HG03064 (cell line): ENCODE measurements around the gene FUT8.

ENCODE experiments used
- ATAC-seq: cut with Tn5 transposase; IDR thresholded peaks from one replicate; pipeline ENCODE4 v1.9.1; 2021; ENCODE audit warnings: low read depth; ENCODE audit not compliant: unreplicated experiment

The FUT8 gene

DNA sequence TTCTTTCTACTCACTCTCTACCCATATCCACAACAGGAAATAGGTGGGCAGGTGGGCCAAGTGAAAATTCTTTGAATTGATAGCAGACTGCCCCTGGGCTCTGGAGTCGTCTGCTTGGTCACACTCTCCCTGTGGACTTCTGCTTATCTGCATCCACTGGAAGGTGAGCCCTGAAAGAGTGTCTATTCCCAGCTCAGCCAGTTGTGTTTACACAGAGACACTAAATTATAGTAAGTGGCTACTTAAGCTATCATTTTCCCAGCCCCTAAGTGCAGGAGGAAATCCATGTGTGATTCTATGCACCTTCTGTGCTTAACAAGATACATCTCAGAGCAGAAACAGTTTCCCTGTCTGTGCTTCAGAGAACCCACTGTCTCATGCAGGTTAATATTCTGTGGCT is 338.4 kb downstream of the FUT8 start:
- ATAC-seq = no peak

GRCh38 chr14:65751510-65751909 is 339.0 kb downstream of the FUT8 start:
- ATAC-seq = no peak

DNA sequence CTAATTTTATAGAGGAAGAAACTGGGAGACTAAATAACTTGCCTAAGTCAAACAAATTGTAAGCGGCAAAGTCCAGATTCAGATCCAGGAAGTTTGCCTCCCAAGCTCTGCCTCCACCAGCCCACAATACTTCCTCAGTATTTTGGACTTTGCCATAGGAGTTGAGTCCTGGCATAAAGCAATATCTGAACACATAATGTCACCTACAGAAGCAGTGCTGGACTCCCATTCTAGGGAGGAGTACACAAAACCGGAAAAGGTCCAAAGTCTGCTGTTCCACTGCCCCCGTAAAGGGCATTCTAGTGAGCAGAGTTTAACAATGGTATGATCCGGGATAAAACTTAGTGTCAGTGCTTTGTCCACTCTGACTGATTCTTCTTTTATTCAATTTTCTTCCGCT is 340.5 kb downstream of the FUT8 start:
- ATAC-seq = no peak

GRCh38 chr14:65755331-65755730 is 342.8 kb downstream of the FUT8 start:
- ATAC-seq = no peak

DNA sequence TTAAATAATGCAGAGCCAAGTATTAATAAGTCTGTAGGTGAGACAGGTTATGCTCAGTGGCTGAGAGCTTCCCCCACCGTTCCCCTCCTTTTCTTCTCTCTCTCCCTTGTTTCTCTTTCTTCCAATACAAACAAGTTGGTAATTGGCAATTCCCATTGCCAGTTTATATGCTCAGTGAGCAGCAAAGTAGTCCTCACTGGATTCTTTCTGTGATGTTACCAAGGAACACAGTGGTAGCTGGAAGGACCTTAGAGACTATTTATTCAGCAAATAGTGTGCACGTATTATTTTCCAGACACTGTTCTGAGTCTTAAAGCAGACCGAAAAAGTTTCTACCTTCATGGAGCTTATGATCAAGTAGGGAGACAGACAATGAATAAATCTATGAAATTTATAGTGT is 344.4 kb downstream of the FUT8 start:
- no peak for ATAC-seq

DNA sequence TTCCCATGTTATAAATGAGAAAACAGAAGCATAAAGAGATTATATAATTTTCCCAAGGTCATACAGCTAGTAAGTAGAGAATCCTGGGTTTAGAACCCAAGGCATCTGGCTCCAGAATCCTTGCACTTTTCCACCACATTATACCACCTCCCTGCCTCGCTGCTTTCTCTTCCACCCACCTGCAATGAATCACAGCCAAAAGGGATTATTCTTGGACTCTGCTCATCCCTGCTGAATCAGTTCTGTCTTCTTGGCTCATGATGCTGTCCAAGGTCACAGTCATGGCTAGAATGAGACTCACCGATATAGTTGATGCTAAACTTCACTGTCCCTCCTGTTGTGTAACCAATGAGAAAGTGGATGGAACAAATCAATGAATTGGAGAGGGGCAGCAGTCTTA is 356.6 kb downstream of the FUT8 start:
- no peak for ATAC-seq

DNA sequence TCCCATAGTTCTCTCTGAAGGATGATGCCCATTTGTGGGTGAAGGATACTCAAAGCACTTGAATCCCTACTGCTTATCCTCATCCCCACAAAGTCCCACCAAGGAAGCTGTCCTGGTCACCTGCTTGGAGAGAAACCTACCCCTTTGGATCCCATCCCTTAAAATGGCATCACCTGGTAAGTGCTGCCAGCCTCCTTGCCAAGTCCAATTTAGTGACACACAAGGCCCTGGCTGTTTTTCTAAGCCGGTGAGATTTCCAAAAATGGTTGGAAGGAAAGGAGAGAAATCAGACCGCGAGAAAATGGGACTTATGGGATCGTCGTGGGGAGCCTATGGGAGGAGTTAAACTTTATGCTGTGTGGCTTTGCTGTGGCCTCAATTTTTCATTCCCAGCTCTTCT is 358.2 kb downstream of the FUT8 start:
- ATAC-seq = no peak

DNA sequence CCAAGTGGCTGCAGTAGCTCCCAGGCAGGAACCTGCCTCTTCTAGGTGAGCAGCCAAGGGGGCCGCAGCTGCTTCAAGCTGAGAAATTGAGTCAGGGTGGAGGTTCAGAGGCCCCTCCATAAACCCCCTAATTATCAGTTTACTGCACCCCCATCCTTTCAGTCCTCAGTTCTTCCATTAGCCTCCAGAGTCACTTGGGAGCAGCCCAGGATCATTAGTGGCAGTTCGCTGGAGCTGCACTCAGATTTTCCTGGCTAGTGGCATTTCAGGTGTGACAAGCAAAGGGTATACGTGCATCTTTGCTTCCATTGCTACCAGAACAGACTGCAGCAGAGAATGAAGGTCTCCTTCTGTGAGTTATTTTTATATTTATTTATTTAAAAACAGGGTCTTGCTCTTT is 358.7 kb downstream of the FUT8 start:
- no peak for ATAC-seq

DNA sequence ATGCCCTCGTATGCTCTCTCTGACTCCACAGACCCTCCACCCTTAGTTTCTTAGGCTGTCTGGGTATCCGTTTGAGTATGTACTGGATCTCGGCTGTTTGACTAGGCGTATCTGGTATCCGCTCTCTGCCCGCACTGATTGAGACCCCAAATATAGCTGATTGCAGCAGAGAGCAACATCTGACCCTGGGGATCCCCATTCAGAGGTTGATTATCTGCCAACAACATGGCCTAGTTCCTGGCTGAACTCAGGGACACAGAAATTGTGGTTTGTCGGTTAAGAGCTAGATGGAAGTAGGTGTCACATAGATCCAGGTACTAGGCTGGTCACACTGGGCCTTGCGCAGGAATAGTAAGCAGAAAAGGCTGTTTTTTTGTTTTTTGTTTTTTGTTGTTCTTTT is 359.9 kb downstream of the FUT8 start:
- no peak for ATAC-seq

DNA sequence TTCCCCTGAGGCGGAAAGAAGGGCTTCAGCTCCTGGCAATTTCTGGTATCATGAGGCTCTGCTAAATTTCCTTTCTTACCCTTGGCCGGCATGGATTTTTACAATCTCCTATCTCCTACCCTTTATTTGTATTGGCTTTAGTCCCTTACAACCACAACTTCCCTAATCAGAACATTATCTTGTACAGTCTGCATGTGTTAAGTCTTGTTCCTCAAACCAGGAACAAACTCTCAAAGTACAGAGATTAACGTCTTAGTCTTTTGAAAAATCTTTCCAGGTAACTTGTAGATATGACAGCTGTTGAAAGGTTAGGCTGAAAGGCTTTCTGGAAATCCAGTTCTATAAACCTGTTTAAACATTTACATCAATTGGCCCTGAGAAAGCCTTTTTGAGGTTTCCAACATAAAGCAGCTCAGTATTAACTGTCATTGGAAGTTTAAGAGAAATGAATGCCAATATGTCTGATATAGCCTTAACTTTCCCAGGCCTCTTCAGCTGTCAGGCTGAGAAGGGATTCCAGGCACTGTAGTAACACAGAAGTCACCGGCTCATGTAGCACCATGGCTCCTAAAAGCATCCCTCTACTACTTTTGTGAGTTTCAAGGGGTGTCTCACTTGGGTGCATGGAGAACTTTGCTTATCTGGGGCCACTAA is 360.5 kb downstream of the FUT8 start:
- no peak for ATAC-seq

GRCh38 chr14:65774041-65774440 is 361.5 kb downstream of the FUT8 start:
- no peak for ATAC-seq

GRCh38 chr14:65776193-65776852 is 363.8 kb downstream of the FUT8 start:
- no peak for ATAC-seq

- ATAC-seq = no peak
These were observed 368.0 kb downstream of the FUT8 start for GRCh38 chr14:65780566-65780965.

GRCh38 chr14:65783101-65783500 is 370.6 kb downstream of the FUT8 start:
- ATAC-seq = no peak

DNA sequence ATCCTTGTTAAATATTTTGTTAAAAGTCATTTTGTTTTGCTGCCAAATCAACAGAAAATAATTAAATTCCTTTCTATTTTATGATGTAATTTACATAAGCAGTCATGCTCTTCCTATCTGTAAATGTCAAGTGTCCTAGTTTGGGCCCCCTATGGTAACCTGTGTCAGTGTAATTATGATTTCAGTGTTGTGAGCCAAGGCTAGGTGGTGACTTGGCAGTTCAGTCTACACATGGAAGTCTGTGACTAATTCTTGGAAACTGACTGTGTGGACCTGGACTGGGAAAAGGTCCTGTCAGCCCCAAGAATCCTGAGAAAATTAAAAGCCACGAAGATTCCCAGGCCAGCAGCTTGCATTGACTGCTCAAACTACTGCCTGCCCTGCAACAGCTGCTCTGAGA is 371.0 kb downstream of the FUT8 start:
- no peak for ATAC-seq

- no peak for ATAC-seq
These were observed 372.0 kb downstream of the FUT8 start for GRCh38 chr14:65784574-65784973.

GRCh38 chr14:65787461-65787860 is 374.9 kb downstream of the FUT8 start:
- ATAC-seq = no peak

GRCh38 chr14:65788876-65789275 is 376.3 kb downstream of the FUT8 start:
- ATAC-seq = no peak

DNA sequence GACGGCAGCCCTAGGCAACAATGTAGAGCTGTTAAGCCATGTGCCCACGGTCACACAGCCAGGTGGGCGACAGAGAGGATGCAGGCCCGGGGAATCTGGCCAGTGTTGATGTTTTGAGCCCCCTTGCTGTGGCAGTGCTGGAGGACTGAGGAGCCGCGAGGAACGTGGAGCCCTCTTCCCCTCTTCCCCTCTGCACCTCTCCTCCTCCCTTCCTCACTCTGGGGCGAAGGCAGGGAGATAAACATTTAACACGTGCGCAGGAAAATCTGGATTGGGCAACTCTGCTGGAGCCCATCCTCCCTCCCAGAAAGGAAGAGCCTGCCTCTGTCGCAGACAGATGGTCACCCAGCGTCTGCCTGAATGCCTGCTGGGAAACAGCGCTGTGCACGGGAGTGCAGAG is 376.8 kb downstream of the FUT8 start:
- ATAC-seq = no peak

DNA sequence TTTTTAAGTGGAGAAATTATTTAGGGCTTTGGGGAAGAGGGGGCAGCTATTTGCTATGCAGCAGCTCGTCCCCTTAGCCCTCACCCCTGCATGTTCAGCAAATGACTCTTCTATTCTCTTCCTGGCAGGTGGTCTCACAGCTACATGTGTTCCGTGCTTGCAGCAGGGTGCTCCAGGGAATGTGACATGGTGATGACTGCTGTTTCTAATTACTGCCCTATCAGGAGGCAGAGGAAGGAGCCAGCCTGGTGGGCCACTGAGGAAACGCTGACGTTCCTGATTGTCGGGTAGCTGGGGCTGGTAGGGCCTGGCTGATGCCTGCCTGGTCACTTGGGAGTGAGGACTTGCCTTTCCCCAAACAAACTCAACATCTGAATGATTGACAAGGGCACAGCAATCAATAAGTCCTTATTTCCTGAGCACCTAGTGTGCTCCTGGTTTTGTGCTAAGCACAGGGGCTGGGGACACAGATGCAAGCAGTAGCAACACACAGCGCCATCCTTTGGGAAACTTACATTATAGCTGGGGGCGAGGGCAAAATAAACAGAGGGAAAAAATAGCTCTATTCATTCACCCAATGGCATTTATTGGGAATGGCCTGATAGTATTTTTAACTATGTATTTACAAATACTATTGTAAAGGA is 377.8 kb downstream of the FUT8 start:
- ATAC-seq = no peak

DNA sequence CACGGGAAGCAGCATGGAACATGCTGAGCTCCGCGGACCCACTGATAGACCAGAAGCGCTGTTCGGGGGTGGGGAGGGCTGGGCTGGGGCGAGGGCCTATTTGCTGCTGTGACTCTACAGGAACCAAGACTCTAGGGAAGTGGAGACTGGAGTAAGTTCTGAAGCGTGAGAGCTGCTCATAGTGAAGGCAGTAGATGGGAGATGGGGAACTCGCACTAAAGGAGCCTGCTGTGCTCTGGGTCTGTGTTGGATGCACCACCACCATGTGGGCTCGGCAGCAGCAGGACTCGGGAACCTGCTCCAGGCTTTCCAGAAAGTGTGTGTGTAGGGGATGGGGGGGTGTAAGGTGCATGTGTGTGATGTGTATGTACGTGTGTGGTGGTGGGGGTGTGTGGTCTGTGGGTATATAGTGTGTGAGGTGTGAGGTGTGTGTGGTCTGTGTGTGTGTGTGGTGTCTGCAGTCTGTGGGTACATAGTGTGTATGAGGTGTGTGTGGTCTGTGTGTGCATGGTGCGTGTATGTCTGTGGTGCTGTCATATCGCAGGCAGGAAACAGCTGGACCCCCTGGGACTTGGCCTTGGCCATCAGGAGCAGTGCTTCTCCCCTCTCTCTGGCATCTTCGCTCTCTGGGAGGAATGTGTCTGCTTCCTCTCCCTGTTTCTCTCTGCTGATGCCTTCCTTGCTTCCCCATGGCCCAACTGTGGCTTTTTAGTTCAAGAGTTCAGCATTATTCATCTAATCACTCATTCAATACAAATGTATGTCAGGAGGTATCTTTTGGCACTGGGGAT is 378.9 kb downstream of the FUT8 start:
- no peak for ATAC-seq
